HCT116 (cell line): Measurements from ENCODE around the gene GEMIN7. TPM values are rescaled to one million over a fixed set of nuclear protein-coding genes. Genes with fewer than 3 reads are reported as not detected.
A peak's percentile ranks its signal among the peaks of the same experiment; 100 is the strongest.

Experiments used
- ATAC-seq: fragments of 200-7000 bp; cut with Tn5 transposase; 2 replicates; pipeline ENCODE4 v1.9.1; 2020; ENCODE audit warnings: mild to moderate bottlenecking, moderate library complexity
- BruUV-seq: library from RNA; stranded (reverse); fragments of 400-500 nt; replicated peaks from 2 replicates; lab custom pipeline; 2021; lab: Mats Ljungman, UMichigan
- CTCF ChIA-PET: fragments of 300-600 bp; sonication (Branson Sonifier 250); formaldehyde crosslinking; loops from one replicate; lab custom pipeline; 2021; ENCODE audit warnings: antibody characterized with exemption; lab: Charles Lee
- POLR2A ChIA-PET: fragments of 300-600, 350-600 bp; sonication (Branson Sonifier 250); formaldehyde crosslinking; loops from one replicate; lab custom pipeline; 2021; ENCODE audit warnings: antibody characterized with exemption; lab: Charles Lee
- RAD21 ChIA-PET, 2 experiments: fragments of 300-600 bp; sonication (Branson Sonifier 250); formaldehyde crosslinking; loops; one replicate each; lab custom pipeline; 2023; ENCODE audit warnings: low total read pairs in 2 of 2; ENCODE audit not compliant: uncharacterized antibody in 2 of 2, unreplicated experiment in 2 of 2, low non-redundant PET in 1 of 2; lab: Charles Lee
- DNase-seq: peaks from one replicate; pipeline ENCODE4 v3.0.0-alpha.2; 2010; ENCODE audit warnings: low read depth, low spot score
- H2AFZ ChIP-seq: fragments of 200-600 bp; shearing (Covaris generic), sonication (generic); 2 replicates; pipeline ENCODE4 v1.6.1; 2017; ENCODE audit warnings: low read depth, mixed run types, mixed read lengths, antibody characterized with exemption, low read length; ENCODE audit not compliant: poor library complexity, severe bottlenecking
- H3K27ac ChIP-seq: 2 replicates; pipeline ENCODE4 v1.5.1; 2012; ENCODE audit warnings: low read depth, low read length
- H3K27me3 ChIP-seq: fragments of 200-600 bp; sonication (generic); 2 replicates; pipeline ENCODE4 v1.6.1; 2016; ENCODE audit warnings: mixed run types, low read length, mixed read lengths; ENCODE audit not compliant: insufficient read depth
- H3K36me3 ChIP-seq, 2 experiments: fragments of 200-500 bp in 1 of 2; fragments of 200-600 bp in 1 of 2; sonication (Bioruptor generic) in 1 of 2; sonication (generic) in 1 of 2; 2 replicates each; pipeline versions ENCODE4 v1.5.1 to v1.6.1; 2014 to 2016; ENCODE audit warnings: low read length in 2 of 2, inconsistent platforms in 1 of 2, mixed read lengths in 1 of 2, mixed run types in 1 of 2; ENCODE audit not compliant: insufficient read depth in 2 of 2, control insufficient read depth in 1 of 2
- H3K4me1 ChIP-seq, 2 experiments: fragments of 200-600 bp in 1 of 2; sonication (generic) in 1 of 2; 2 replicates each; pipeline versions ENCODE4 v1.5.1 to v1.6.1; 2012 to 2017; ENCODE audit warnings: low read length in 2 of 2, inconsistent platforms in 1 of 2, mild to moderate bottlenecking in 1 of 2, mixed read lengths in 1 of 2, mixed run types in 1 of 2, moderate library complexity in 1 of 2; ENCODE audit not compliant: insufficient read depth in 2 of 2, control insufficient read depth in 1 of 2
- H3K4me2 ChIP-seq: fragments of 200-600 bp; sonication (generic); 2 replicates; pipeline ENCODE4 v1.6.1; 2017; ENCODE audit warnings: mixed run types, low read length, mixed read lengths
- H3K4me3 ChIP-seq, 2 experiments: fragments of 200-600 bp in 1 of 2; sonication (generic) in 1 of 2; replicated peaks in 1 of 2; 2 replicates each; pipeline ENCODE4 v1.5.1; 2011 to 2016; ENCODE audit warnings: low read length in 2 of 2, control low read depth in 1 of 2, low read depth in 1 of 2, mild to moderate bottlenecking in 1 of 2, mixed read lengths in 1 of 2, mixed run types in 1 of 2
- H3K79me2 ChIP-seq: fragments of 200-600 bp; sonication (generic); 2 replicates; pipeline ENCODE4 v1.6.1; 2017; ENCODE audit warnings: mild to moderate bottlenecking, mixed run types, low read length, moderate library complexity, mixed read lengths; ENCODE audit not compliant: insufficient read depth
- H3K9ac ChIP-seq: fragments of 200-600 bp; sonication (generic); 2 replicates; pipeline ENCODE4 v1.6.1; 2016; ENCODE audit warnings: low read length, mixed read lengths
- H3K9me2 ChIP-seq: fragments of 200-600 bp; sonication (generic), shearing (Covaris generic); 2 replicates; pipeline ENCODE4 v1.6.1; 2017; ENCODE audit warnings: mixed run types, mild to moderate bottlenecking, moderate library complexity; ENCODE audit not compliant: insufficient read depth
- H3K9me3 ChIP-seq, 2 experiments: fragments of 200-500 bp in 1 of 2; fragments of 200-600 bp in 1 of 2; sonication (Bioruptor generic) in 1 of 2; sonication (generic) in 1 of 2; 2 replicates each; pipeline ENCODE4 v1.6.1; 2014 to 2017; ENCODE audit warnings: low read length in 2 of 2, mixed read lengths in 2 of 2, inconsistent platforms in 1 of 2, low read depth in 1 of 2, mild to moderate bottlenecking in 1 of 2, mixed run types in 1 of 2, moderate library complexity in 1 of 2; ENCODE audit not compliant: control insufficient read depth in 1 of 2, insufficient read depth in 1 of 2
- H4K20me1 ChIP-seq: fragments of 200-600 bp; sonication (generic), shearing (Covaris generic); 2 replicates; pipeline ENCODE4 v1.6.1; 2017; ENCODE audit warnings: mixed run types, mild to moderate bottlenecking, moderate library complexity; ENCODE audit not compliant: insufficient read depth
- CBX3 ChIP-seq: IDR thresholded peaks from 2 replicates; pipeline ENCODE4 v1.6.1; 2012; ENCODE audit warnings: low read depth
- CEBPB ChIP-seq: IDR thresholded peaks from 2 replicates; pipeline ENCODE4 v1.6.1; 2012; ENCODE audit warnings: low read depth
- EGR1 ChIP-seq: IDR thresholded peaks from 2 replicates; pipeline ENCODE4 v1.6.1; 2012; ENCODE audit warnings: low read depth
- ELF1 ChIP-seq: IDR thresholded peaks from 2 replicates; pipeline ENCODE4 v1.6.1; 2012; ENCODE audit warnings: low read depth, borderline replicate concordance
- JUND ChIP-seq: IDR thresholded peaks from 2 replicates; pipeline ENCODE4 v1.6.1; 2012
- POLR2AphosphoS5 ChIP-seq: IDR thresholded peaks from 2 replicates; pipeline ENCODE4 v1.6.1; 2011; ENCODE audit warnings: mild to moderate bottlenecking, low read depth, low read length, moderate library complexity
- SIN3A ChIP-seq: IDR thresholded peaks from 2 replicates; pipeline ENCODE4 v1.6.1; 2012; ENCODE audit warnings: low read depth
- YY1 ChIP-seq: IDR thresholded peaks from 2 replicates; pipeline ENCODE4 v1.6.1; 2011; ENCODE audit warnings: low read length, low read depth, moderate library complexity, mild to moderate bottlenecking; ENCODE audit not compliant: insufficient replicate concordance; ENCODE audit errors: extremely low read depth
- ZNF274 ChIP-seq: fragments of 200-500 bp; sonication (Bioruptor generic); IDR thresholded peaks from 2 replicates; pipeline ENCODE4 v1.6.1; 2014; ENCODE audit warnings: mild to moderate bottlenecking, low read depth, low read length, inconsistent platforms
- intact Hi-C: fragments of 100-400 bp; cut with micrococcal nuclease; formaldehyde crosslinking; loops from 2 replicates; pipeline ENCODE4 v1.10.0; 2022
- total RNA-seq: library from RNA; stranded (reverse); gene quantifications from one replicate; pipeline ENCODE4 v1.2.1, GENCODE V29; 2021; ENCODE audit not compliant: unreplicated experiment
- TF ChIP-seq, protein P1 (sequence below): IDR thresholded peaks from 2 replicates; pipeline ENCODE4 v1.6.1; 2012; ENCODE audit warnings: low read depth
- TF ChIP-seq, protein P2 (sequence below): IDR thresholded peaks from 2 replicates; pipeline ENCODE4 v1.6.1; 2012
- TF ChIP-seq, protein P3 (sequence below), 3 experiments: fragments of 200-600 bp in 1 of 3; sonication (generic) in 1 of 3; IDR thresholded peaks in 2 of 3; conservative IDR thresholded peaks in 1 of 3; 2 replicates each; pipeline ENCODE4 v1.5.1; 2012 to 2017; ENCODE audit warnings: low read depth in 2 of 3, low read length in 2 of 3, antibody characterized with exemption in 1 of 3, borderline replicate concordance in 1 of 3, control low read depth in 1 of 3, mild to moderate bottlenecking in 1 of 3, mixed read lengths in 1 of 3, mixed run types in 1 of 3, moderate library complexity in 1 of 3; ENCODE audit not compliant: insufficient read depth in 1 of 3

GEMIN7 gene
- total RNA-seq, 1 experiment from 2014 or later, result 35.4 TPM

DNA sequence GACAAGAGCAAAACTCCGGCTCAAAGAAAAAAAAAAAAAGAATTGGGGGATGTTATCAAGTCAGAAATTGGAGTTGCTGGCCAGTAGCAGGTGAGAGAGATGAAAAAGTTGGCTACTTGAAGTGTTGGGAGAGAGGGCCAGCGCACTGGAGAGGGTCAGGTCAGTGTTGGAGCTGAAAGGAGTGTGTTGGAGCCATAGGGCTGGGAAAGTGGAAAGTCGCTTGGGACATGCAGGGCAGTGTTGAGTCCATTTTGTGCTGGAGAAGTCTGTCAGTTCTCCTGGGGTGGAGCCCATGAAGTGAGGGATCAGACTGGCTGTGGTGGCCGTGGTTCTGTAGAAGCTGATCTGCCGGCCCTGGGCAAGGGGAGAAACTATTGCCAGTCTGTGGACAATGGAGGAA, 15.6 kb downstream of the GEMIN7 start:
- no peak for ATAC-seq
- CTCF ChIA-PET, result no interaction called here
- RAD21 ChIA-PET, result no interaction called here
- Histone ChIP-seq H3K9ac (0 out of 2 replicates have a peak overlapping the region, but pooled peaks have one; percentile 97), H3K79me2 (peaks cover 71% of the 10 kb centered on the region), H3K9me2 (no peaks in the 10 kb centered on the region), H4K20me1 (no peaks in the 10 kb centered on the region; the same call in 1 of the 2 replicates), H3K27ac (no peak overlapping the region), H2AFZ (no peak overlapping the region), H3K4me3 (peak overlapping the region in 1 of 2 experiments; percentile 94; a peak in 1 of 4 replicates), H3K27me3 (no peaks in the 10 kb centered on the region), H3K9me3 (no peaks in the 10 kb centered on the region), H3K36me3 (peaks cover 0 to 8% of the 10 kb centered on the region in 2 experiments; a peak in 2 of 4 replicates), H3K4me1 (peaks cover 16 to 64% of the 10 kb centered on the region in 2 experiments; a peak in 3 of 4 replicates), H3K4me2 (peak overlapping the region; percentile 96)
- POLR2A ChIA-PET, result no interaction called here
- no TSS peak for BruUV-seq
- intact Hi-C loops, result loop anchor here (10.0 kb wide), 2 partner anchors 80 to 680 kb away; partner anchors contain the start of genes BLOC1S3 and TRAPPC6A
- DNase-seq, result no peak
- no peak for TF ChIP-seq YY1
- TF ChIP-seq JUND, result no peak

DNA sequence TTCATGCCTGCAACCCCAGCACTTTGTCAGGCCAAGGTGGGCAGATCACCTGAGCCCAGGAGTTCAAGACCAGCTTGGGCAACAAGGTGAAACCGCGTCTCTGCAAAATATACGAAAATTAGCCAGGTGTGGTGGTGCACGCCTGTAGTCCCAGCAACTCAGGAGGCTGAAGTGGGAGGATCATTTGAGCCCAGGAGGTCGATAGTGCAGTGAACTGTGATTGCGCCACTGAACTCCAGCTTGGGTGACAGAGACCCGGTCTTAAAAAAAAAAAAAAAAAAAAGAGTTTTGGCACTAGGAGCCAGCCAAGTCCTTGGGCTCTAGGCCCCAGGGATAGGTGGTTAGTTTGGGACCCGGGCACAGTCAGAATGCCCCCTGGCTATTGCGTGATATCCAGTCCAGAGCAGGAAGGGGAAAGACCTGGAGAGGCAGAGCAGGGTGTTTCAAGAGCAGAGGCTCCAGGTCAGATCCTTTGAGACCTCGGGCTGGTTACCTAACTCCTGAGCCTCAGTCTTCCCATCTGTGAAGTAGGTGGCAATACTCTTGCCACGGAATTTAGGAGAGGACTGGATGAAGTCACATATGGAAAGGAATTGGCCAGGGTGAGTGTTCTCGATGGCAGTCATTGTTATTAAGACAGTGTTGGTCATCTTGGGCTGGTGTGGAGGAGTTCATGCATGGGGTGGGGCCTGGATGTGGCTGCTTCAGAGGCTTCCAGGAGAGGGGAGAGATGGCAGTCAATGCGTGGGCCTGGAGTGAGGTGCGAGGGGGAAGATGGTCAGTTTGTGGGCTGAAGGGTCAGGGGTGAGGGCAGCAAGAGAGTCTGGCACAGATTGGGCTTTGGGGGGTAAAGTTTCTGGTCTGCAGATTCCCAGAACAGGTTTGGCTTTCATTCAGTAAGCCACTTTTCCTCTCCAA, 16.7 kb downstream of the GEMIN7 start:
- Histone ChIP-seq H3K9ac (no peak overlapping the region), H3K27me3 (no peaks in the 10 kb centered on the region), H3K4me1 (peaks cover 16 to 54% of the 10 kb centered on the region in 2 experiments; a peak in 3 of 4 replicates), H3K79me2 (peaks cover 79% of the 10 kb centered on the region), H3K4me3 (no peak overlapping the region), H3K9me2 (no peaks in the 10 kb centered on the region), H2AFZ (no peak overlapping the region), H3K4me2 (0 out of 2 replicates have a peak overlapping the region, but pooled peaks have one; percentile 2), H3K36me3 (peaks cover 0 to under 1% of the 10 kb centered on the region in 2 experiments; a peak in 1 of 4 replicates), H3K27ac (no peak overlapping the region), H4K20me1 (no peaks in the 10 kb centered on the region; the same call in 1 of the 2 replicates), H3K9me3 (no peaks in the 10 kb centered on the region)
- ChIA-PET RAD21 (no interaction called here), POLR2A (interaction anchor here (0.6 kb wide), 1 partner anchor 24 kb away, joined by 3 read pairs; no protein-coding TSS in a partner anchor), CTCF (no interaction called here)
- intact Hi-C loops, result loop anchor here (10.0 kb wide), 2 partner anchors 79 to 679 kb away; partner anchors contain the start of genes BLOC1S3 and TRAPPC6A
- DNase-seq (no peak), ATAC-seq (no peak)
- no TSS peak for BruUV-seq
- TF ChIP-seq CEBPB, result no peak
- no peak for TF ChIP-seq ELF1
- no peak for TF ChIP-seq SIN3A
- TF ChIP-seq ZNF274, result no peak
- TF ChIP-seq CBX3, result no peak
- TF ChIP-seq, protein P1, sequence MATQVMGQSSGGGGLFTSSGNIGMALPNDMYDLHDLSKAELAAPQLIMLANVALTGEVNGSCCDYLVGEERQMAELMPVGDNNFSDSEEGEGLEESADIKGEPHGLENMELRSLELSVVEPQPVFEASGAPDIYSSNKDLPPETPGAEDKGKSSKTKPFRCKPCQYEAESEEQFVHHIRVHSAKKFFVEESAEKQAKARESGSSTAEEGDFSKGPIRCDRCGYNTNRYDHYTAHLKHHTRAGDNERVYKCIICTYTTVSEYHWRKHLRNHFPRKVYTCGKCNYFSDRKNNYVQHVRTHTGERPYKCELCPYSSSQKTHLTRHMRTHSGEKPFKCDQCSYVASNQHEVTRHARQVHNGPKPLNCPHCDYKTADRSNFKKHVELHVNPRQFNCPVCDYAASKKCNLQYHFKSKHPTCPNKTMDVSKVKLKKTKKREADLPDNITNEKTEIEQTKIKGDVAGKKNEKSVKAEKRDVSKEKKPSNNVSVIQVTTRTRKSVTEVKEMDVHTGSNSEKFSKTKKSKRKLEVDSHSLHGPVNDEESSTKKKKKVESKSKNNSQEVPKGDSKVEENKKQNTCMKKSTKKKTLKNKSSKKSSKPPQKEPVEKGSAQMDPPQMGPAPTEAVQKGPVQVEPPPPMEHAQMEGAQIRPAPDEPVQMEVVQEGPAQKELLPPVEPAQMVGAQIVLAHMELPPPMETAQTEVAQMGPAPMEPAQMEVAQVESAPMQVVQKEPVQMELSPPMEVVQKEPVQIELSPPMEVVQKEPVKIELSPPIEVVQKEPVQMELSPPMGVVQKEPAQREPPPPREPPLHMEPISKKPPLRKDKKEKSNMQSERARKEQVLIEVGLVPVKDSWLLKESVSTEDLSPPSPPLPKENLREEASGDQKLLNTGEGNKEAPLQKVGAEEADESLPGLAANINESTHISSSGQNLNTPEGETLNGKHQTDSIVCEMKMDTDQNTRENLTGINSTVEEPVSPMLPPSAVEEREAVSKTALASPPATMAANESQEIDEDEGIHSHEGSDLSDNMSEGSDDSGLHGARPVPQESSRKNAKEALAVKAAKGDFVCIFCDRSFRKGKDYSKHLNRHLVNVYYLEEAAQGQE, result no peak
- TF ChIP-seq, protein P2, sequence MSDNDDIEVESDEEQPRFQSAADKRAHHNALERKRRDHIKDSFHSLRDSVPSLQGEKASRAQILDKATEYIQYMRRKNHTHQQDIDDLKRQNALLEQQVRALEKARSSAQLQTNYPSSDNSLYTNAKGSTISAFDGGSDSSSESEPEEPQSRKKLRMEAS, result no peak
- TF ChIP-seq, protein P3, sequence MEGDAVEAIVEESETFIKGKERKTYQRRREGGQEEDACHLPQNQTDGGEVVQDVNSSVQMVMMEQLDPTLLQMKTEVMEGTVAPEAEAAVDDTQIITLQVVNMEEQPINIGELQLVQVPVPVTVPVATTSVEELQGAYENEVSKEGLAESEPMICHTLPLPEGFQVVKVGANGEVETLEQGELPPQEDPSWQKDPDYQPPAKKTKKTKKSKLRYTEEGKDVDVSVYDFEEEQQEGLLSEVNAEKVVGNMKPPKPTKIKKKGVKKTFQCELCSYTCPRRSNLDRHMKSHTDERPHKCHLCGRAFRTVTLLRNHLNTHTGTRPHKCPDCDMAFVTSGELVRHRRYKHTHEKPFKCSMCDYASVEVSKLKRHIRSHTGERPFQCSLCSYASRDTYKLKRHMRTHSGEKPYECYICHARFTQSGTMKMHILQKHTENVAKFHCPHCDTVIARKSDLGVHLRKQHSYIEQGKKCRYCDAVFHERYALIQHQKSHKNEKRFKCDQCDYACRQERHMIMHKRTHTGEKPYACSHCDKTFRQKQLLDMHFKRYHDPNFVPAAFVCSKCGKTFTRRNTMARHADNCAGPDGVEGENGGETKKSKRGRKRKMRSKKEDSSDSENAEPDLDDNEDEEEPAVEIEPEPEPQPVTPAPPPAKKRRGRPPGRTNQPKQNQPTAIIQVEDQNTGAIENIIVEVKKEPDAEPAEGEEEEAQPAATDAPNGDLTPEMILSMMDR (IDR thresholded peaks at IDR 0.05 in 2 of 3, conservative IDR thresholded peaks at IDR 0.05 in 1 of 3; ENCODE audit: borderline replicate concordance in 1 of 3, insufficient read depth in 1 of 3, low read depth in 2 of 3, low read length in 2 of 3), result no peak
- no peak for TF ChIP-seq EGR1
- no peak for TF ChIP-seq POLR2AphosphoS5
